Stimulated activated CD8-positive, alpha-beta memory T cell treated with anti-CD3 and anti-CD28 coated beads, Interleukin-12 subunit alpha, Interleukin-12 subunit beta, amount 100 ng/mL, for 4 hours (primary cell): ENCODE measurements around the gene CDC25B.

ENCODE experiments used
- DNase-seq: peaks from one replicate; pipeline ENCODE4 v3.0.0-alpha.2; 2020; ENCODE audit warnings: low read depth

CDC25B gene

DNA sequence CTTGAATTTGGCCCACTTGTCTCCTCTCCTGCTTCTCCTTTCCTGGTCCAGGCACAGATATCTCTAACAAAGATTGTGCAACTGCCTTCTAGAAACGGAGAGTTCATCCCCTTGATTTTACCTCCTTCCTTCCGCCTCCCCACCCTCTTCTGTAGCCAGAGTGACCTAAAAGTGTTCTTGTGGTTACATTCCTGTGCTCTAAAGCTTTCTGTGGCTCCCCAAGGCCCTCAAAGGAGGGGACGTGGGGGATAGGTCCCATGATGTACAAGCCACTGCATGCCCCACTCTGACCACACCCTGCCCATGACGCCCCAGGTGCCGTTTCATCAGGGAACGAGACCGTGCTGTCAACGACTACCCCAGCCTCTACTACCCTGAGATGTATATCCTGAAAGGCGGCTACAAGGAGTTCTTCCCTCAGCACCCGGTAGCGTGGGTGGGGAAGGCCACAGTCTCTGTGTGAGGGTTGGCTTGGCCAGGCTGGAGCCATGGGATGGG, 8.2 kb downstream of the CDC25B start:
- DNase-seq = no peak

GRCh38 chr20:3804781-3805180, 8.7 kb downstream of the CDC25B start:
- no peak for DNase-seq

DNA sequence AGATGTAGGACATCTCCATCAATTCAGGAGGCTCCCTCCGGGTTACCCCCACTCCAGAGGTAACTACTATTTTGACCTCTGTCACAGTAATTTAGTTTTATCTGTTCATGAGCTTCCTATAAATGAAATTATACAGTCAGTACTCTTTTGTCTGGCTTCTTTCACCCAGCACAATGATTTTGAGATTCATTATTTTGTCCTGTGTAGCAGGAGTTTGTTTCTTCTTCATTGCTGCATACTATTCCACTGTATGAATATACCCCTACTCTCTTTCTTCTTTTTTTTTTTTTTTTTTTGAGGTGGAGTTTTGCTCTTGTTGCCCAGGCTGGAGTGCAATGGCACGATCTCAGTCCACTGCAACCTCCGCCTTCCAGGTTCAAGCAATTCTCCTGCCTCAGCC, 12.4 kb downstream of the CDC25B start:
- no peak for DNase-seq

DNA sequence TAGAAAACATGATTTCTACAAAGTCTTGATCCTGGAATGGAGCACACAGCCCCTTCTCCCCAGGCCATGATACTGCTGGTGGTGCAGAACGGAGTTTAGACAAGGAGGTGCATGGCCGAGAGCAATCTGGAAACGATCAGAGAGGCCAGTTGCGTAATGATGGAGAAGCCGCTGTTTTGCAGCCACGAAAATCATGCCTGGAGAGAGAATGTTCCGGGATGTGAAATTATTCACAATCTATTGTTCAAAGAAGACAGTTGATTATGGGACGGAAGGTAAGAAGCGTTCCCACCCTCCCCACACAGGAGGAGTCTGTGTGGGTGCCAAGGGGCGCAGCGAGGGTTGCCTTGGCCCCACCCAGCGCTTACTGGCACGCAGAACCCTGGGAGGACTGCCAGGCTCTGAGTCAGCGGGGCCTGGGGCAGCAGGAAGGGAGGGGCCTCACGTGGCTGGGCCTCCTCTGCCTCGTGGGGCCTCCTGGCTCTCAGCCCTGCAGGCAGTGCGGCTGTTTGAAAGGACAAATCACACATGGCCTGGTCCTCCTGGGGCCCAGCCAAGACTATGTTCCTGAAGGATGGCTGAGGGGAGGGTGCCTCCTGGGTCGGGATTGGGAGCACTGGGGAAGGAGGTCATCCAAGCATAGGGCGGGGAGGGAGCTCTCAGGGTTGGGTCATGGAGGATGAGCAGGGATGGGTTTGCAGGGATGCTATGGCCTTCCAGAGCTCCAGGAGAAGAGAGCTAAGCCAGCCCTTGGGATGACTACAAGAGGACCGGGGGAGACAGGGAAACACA, 15.6 kb downstream of the CDC25B start:
- DNase-seq = peak; percentile 86

- no peak for DNase-seq
These were observed 16.2 kb downstream of the CDC25B start for GRCh38 chr20:3812259-3812681.

- no peak for DNase-seq
These were observed 17.1 kb downstream of the CDC25B start for GRCh38 chr20:3812975-3813847.

DNA sequence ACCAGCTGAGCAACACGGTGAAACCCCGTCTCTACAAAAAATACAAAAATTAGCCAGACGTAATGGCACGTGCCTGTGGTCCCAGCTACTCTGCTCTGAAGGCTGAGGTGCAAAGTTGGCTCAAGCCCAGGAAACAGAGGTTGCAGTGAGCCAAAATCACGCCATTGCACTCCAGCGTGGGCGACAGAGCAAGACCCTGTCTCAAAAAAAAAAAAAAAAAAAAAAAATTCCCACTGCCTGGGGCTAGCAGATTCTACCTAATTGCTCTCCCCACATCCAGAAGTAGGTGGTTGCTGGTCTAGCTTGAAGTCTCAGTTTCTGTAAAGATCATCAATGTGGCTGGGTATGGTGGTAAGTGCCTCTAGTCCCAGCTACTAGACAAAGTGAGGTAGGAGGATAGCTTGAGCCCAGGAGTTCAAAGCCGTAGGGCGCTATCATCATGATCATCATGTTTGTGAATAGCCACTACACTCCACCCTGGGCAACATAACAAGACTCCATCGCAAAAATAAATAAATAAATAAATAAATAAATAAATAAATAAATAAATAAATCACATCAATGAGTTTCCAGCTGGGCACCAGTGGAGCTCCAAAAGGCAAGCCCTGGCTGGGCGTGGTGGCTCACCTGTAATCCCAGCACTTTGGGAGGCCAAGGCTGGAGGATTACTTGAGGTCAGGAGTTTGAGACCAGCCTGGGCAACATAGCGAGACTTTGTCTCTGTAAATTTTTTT, 17.9 kb downstream of the CDC25B start:
- no peak for DNase-seq

DNA sequence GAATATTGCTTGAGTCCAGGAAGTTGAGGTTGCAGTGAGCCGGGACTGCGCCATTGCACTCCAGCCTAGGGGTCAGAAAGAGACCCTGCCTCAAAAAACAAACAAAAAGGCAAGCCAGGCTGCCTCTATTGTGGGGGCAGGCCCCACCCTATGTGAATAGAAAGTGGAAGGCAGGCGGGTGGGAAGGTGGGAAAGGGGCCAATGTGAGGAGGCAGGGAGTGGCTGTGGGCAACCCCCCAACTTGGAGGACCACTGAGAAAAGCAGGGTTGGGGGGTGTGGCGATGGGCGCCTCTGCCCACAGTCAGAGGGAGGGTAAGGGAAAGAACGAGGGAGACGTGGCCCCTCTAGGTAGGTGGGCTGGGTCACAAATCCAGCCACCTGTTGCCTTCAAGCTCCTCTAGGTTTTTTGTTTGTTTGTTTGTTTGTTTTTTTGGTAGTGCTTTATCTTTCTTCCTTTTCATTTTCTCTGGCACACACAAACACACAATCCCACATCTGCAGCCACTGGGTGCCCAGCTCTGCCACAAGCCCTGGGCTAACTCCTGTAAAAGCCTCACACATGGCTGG, 18.9 kb downstream of the CDC25B start:
- DNase-seq = no peak

GRCh38 chr20:3815703-3816315, 19.7 kb downstream of the CDC25B start:
- no peak for DNase-seq

DNA sequence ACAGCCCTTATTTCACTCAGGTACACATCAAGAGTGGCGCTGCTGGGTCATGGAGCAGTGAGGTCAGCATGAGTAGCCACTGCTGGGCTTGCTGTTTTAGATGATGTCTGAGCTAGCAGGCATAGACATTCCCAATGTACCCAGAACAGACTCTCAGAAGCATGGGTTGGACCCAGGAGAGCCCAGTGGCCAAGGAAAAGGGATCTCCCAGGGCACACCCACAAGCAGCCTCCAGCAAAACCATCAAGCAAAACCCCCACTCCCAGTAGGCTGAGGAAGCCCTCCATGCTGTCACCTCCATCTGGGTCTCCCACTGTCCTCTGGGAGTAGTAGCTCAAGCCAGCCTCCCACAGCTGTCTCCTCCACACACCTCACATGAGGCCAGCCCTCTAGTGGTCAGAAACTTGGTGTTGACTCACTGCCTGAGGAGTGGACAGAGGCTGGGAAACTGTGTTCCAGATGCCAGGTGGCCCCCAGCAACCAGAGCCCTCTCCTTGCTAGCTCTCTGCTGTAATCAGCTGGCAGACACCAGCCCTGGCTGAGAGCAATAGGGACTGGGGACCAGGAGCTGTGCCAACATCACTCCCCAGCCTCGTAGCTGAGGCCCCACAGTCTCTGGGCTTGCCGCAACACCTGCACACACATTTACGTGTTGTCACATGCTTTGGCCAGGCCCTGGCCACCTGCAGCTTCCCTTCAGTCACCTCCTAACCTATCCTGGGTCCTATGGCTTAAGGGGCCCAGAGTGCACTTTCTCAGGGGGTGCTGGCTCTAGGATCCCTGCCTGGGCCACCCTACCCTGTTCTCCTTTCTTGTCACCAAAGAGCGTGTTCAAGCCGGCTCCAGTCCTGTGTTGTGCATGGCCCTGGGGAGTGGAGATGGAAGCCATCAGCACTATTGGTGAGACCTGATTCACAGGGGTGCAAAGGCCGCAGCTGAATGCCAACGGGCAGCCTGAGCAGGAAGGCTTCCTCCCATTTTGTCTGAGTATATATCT, 22.3 kb downstream of the CDC25B start:
- no peak for DNase-seq

GRCh38 chr20:3819411-3820047, 23.4 kb downstream of the CDC25B start:
- DNase-seq = no peak

- peak; percentile 86 for DNase-seq
These were observed 24.2 kb downstream of the CDC25B start, which contains the start of gene AP5S1 for GRCh38 chr20:3820048-3820900. AP5S1 (plus strand) TSS chr20:3820547; CDS start chr20:3822118, 1,571 bp downstream.

DNA sequence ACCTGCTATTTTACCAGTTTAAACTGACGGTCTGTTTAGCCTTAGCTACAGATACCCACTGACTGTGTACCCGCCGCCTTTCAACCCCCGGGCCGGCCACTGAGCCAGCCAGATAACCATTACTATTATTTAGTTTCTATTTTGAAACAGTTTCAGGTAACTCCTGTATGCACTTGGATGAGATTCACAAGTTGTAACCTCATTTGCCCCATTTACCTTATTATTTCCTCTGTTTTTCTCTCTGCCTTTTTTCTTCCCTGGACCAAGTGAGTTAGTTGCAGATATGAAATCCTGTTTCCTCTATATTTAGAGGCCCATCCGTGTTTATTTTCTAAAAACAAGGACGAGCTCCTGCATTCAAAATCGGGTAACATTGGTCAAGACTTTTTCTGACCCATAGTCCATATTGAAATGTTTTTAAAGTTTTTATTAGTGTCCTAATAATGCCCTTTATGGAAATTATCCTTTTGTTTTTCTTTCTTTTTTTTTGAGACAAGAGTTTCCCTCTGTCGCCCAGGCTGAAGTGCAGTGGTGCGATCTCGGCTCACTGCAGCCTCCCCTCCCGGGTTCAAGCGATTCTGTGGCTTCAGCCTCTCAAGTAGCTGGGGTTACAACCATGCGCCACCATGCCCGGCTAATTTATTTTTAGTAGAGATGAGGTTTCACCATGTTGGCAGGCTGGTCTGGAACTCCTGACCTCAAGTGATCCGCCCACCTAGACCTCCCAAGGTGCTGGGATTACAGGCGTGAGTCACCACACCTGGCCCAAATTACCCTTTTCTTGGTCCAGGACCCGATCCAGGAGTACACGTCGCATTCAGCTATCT, 25.0 kb downstream of the CDC25B start:
- DNase-seq = no peak

DNA sequence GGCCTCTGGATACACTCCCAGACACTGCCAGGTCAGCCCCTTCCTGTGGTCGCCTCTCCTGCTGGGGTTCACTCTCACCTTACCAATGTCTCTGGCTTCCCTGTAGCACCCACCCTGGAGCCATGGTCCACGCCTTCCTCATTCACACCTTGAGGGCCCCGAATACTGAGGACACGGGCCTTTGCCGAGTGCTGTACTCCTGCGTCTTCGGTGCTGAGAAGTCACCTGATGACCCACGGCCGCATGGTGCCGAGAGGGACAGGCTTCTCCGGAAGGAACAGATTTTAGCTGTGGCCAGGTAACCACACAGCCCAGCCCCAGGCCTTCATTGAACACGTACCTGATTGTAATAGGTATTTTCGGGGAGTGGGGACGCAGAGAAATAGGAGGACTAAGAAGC, 25.9 kb downstream of the CDC25B start:
- DNase-seq = no peak

- DNase-seq = no peak
These were observed 27.8 kb downstream of the CDC25B start for GRCh38 chr20:3823881-3824280.

DNA sequence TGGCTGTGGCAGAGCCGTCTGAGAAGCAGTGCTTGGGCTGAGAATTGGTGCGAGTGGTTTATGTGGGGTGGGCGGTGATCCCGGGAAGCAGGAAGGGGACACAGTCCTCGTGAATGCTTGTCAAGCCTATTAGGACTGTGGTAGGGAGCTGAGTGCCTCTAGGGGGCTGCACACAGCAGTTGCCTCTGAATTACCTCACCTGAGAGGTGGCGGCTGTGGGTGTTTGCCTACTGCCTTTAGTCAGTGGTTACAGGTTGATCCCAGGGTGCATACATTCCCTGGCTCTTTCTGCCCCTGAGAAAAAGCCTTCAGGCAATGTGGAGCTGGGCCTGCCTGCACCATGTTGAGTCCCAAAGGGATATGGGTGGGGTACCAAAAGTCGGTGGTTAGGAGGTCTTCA, 29.4 kb downstream of the CDC25B start:
- no peak for DNase-seq

DNA sequence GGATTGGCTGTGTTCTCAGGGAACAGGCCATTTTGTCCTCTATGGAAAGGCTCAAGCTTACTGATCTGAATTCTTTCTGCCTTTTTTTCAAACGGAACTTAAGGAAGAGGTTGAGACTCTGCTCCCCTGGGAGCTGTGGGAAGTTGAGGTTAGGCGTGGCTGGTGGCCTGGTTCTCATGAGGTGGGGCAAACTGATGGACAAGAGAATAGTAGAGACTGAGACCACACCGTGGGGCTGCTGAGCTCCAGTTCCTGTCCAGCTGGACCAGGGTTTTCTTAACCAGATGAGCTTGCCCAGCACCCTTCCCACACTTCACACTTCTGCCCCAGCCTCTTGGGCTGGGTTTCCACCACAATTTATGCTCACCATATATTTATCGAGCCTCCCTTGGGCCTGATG, 30.3 kb downstream of the CDC25B start:
- DNase-seq = no peak

- no peak for DNase-seq
These were observed 32.7 kb downstream of the CDC25B start for GRCh38 chr20:3828798-3829197.
